Measurements from ENCODE around the gene ANK2. TPM values are rescaled to one million over a fixed set of nuclear protein-coding genes. Genes with fewer than 3 reads are reported as not detected.
A peak's percentile ranks its signal among the peaks of the same experiment; 100 is the strongest.

Gene ANK2
- total RNA-seq, 2 donors from 2014 or later = 70.0 to 124 TPM

DNA sequence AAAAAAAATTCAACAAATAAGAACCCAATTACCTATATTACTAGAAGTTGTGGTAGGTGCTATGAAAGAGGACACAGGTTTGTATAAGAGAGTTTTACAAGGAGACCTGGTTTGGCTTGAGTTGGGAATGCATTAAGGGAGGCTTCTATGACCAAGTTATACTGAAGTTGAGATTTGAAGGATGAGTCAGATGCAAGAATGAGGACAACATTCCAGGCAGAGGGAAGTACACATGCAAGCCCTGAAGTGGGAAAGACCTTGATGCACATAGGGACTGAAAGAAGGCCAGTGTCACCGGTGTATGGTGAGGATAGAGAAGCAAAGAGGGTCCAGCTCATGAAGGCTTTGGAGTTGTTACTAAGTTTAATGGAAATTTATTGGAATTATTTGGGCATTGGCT lies 52.2 kb downstream of the ANK2 start:
- Mint-ChIP-seq H3K9me3 (no peaks in the 10 kb centered on the region), H3K27ac (no peak overlapping the region), H3K4me3 (no peak overlapping the region), H3K27me3 (ENCODE audit: insufficient read depth) (no peaks in the 10 kb centered on the region), H3K4me1 (peaks cover 29% of the 10 kb centered on the region), H3K36me3 (ENCODE audit: low read depth) (peaks cover 6% of the 10 kb centered on the region)
- no peak overlapping the region for H3K9ac ChIP-seq (ENCODE audit: extremely low read depth, low read length, poor library complexity, severe bottlenecking)
- no peaks in the 10 kb centered on the region for H3K27me3 ChIP-seq (ENCODE audit: control insufficient read depth, insufficient read depth, low read length, poor library complexity, severe bottlenecking)
- H3K9me3 ChIP-seq (ENCODE audit: control insufficient read depth, low read length) = peaks cover 4% of the 10 kb centered on the region
- 96 to 100% methylated on average over 1 of the region's 1 CpG for WGBS, 2 experiments (ENCODE audit: insufficient coverage in 1 of 2, insufficient read length in 1 of 2)
- no peak overlapping the region for H3K4me3 ChIP-seq (ENCODE audit: low read length)
- DNase-seq = no peak
- no peak overlapping the region for H3K27ac ChIP-seq (ENCODE audit: low read depth, low read length)
- H3K36me3 ChIP-seq (ENCODE audit: control insufficient read depth, insufficient read depth, low read length) = peaks cover 11% of the 10 kb centered on the region
- no peak for TF ChIP-seq CTCF (conservative IDR thresholded peaks at IDR 0.05)
- H3K4me1 ChIP-seq (ENCODE audit: control insufficient read depth, insufficient read depth, low read length) = no peaks in the 10 kb centered on the region

- Histone ChIP-seq H3K27me3 (ENCODE audit: control insufficient read depth, insufficient read depth, low read length, poor library complexity, severe bottlenecking) (no peaks in the 10 kb centered on the region), H3K9ac (ENCODE audit: extremely low read depth, low read length, poor library complexity, severe bottlenecking) (no peak overlapping the region), H3K36me3 (ENCODE audit: control insufficient read depth, insufficient read depth, low read length) (peaks cover 6% of the 10 kb centered on the region), H3K9me3 (ENCODE audit: control insufficient read depth, low read length) (peaks cover under 1% of the 10 kb centered on the region), H3K4me1 (ENCODE audit: control insufficient read depth, insufficient read depth, low read length) (no peaks in the 10 kb centered on the region), H3K4me3 (ENCODE audit: low read length) (no peak overlapping the region), H3K27ac (ENCODE audit: low read depth, low read length) (no peak overlapping the region)
- WGBS, 2 experiments (ENCODE audit: insufficient coverage in 1 of 2, insufficient read length in 1 of 2) = 77% methylated on average over 1 of the region's 1 CpG; no CpG with 5 or more reads in 1 of the 2 experiments
- Mint-ChIP-seq H3K9me3 (no peaks in the 10 kb centered on the region), H3K4me1 (peaks cover 31% of the 10 kb centered on the region), H3K36me3 (ENCODE audit: low read depth) (peaks cover 2% of the 10 kb centered on the region), H3K27ac (peak overlapping the region; percentile 63), H3K27me3 (ENCODE audit: insufficient read depth) (no peaks in the 10 kb centered on the region), H3K4me3 (no peak overlapping the region)
- no peak for DNase-seq
- no peak for TF ChIP-seq CTCF (conservative IDR thresholded peaks at IDR 0.05)
Measured at GRCh38 chr4:113103556-113103955, 54.1 kb downstream of the ANK2 start.

DNA sequence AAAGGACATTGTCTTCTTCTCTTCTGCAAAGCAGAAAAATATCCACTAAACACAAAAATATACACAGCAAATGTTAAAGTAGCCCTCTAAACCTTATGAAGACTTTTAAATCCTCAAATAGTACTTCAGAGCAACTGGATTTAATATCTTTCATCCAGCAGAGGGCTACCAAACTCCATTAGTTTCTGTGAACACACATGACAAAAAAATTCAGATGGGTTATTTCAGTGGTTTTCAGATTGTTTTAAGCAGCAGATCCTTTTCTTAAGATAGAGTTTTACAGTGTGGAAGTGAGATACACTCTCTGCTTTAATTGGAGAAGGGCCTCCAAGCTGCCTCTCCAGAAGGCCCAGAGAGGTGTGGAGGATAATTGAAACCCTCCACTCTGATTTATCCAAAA lies 56.7 kb downstream of the ANK2 start:
- Histone ChIP-seq H3K27me3 (ENCODE audit: control insufficient read depth, insufficient read depth, low read length, poor library complexity, severe bottlenecking) (no peaks in the 10 kb centered on the region), H3K27ac (ENCODE audit: low read depth, low read length) (no peak overlapping the region), H3K4me1 (ENCODE audit: control insufficient read depth, insufficient read depth, low read length) (no peaks in the 10 kb centered on the region), H3K36me3 (ENCODE audit: control insufficient read depth, insufficient read depth, low read length) (no peaks in the 10 kb centered on the region), H3K4me3 (ENCODE audit: low read length) (no peak overlapping the region), H3K9me3 (ENCODE audit: control insufficient read depth, low read length) (no peaks in the 10 kb centered on the region), H3K9ac (ENCODE audit: extremely low read depth, low read length, poor library complexity, severe bottlenecking) (no peak overlapping the region)
- TF ChIP-seq CTCF (conservative IDR thresholded peaks at IDR 0.05) = peak; percentile 69
- H3K9me3 Mint-ChIP-seq = no peaks in the 10 kb centered on the region
- H3K4me1 Mint-ChIP-seq = peaks cover 43% of the 10 kb centered on the region
- no peaks in the 10 kb centered on the region for H3K27me3 Mint-ChIP-seq (ENCODE audit: insufficient read depth)
- no peaks in the 10 kb centered on the region for H3K36me3 Mint-ChIP-seq (ENCODE audit: low read depth)
- no peak overlapping the region for H3K4me3 Mint-ChIP-seq
- no peak for DNase-seq
- H3K27ac Mint-ChIP-seq = no peak overlapping the region

All from endodermal cell (in vitro differentiated cells).